ENCODE results near the gene OR4C11.

OR4C11 gene

DNA sequence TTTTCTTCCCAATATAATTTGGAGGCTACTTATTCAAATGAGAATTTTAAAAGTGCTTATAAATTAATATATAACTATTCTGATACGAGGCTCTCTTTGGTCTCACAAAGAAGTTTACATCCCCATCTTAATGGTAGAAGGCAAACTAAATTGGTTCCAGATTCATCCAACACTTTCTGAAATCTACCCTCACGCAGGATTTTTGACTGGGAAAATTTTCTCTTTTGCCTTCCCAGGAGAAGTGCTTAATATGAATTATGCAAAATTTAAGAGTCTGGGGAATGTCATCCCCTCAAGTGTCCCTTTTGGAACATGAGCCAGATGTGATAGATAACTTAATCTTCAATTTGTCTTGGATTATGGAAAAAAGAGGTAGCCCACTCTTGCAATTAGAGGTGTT is at the start of gene OR4C11:
OR4C11 (minus strand) TSS at position 101 of the 400 bp plus-strand sequence. CDS start 3,272 bp downstream, outside the sequence.
- no peak for FAIRE-seq

DNA sequence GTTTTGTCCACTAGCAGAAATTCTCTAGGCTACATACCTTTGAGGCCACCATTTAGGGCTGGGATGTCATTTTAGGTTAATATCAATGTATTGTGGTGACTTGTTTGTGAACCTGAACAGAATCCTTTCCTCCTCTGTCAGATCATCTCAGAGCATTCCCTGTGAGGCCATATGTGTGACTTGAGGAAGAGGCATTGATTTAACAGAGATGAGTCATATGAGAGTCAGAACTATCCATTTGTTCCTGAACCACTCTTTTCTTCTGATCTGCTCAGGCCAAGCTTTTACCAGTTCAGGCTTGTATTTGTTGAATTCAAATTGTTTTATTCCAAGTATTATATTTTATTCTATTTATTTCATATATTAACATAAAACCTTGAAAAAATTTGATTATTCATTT is 47.7 kb upstream of the OR4C11 start:
- FAIRE-seq: no peak

DNA sequence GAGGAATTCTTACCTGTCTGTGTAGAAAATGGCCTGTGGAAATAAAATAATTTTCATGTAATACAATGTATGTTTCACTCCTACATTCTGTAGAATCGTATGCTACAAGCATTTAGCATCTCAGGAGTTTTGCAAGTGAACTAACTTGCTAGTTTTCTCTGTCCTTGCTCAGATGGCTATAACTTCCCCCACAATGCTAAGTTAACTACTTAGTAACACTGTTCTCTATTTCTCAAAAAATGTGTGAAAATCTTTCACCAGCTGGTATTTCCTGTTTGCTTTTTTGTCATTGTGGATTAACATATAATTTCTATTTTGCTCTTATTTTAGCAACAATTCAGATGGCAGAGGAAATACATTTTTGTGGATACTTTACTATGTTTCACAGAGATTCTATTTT is 45.1 kb upstream of the OR4C11 start:
- no peak for FAIRE-seq

DNA sequence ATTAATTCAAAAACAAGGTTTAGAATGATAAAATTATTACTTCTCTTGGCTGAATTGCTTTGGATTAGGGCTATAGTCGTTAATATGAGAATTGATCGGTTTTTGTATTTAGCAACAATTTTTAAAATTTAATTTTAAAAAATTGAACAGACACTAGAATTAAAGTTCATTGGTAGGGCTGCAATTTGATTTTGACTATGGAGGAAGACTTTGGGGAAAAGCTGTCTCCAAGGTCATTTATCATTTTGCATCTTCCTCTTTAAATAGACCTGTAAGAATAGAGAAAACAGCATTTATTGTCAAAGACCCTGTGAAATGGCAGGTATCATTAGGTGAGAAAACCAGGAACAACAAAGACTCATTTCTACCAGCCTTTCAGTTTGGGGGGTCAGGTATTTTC is 40.6 kb upstream of the OR4C11 start, which contains the start of gene OR4S2:
OR4S2 (plus strand) TSS at position 301 of the 400 bp plus-strand sequence. CDS start 2,577 bp downstream, outside the sequence.
- no peak for FAIRE-seq

- FAIRE-seq: no peak
Observed at GRCh38 chr11:55634813-55635212, 27.4 kb upstream of the OR4C11 start, which contains the start of gene OR4P4. TSS of gene OR4P4 (plus strand) at chr11:55635113.

- no peak for FAIRE-seq
Observed at GRCh38 chr11:55624531-55624930, 17.1 kb upstream of the OR4C11 start.

GRCh38 chr11:55572548-55572947 is 34.9 kb downstream of the OR4C11 start:
- no peak for FAIRE-seq

DNA sequence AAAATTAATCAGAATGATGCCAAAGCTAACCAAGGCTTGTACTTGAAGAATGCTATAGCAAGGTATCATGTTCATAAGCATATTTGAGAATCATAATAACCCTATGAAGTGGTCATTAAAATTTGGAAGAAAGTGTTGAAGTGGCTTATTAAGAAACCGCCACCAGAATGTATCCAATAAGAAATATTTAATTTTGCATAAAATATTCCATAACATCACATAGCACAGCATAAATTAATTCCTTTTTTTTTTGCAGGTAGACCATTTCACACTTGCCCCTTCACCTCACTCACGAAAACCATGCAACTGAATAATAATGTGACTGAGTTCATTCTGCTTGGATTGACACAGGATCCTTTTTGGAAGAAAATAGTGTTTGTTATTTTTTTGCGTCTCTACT is 35.6 kb downstream of the OR4C11 start, which contains the start of gene OR4C16:
OR4C16 (plus strand) TSS at position 301 of the 400 bp plus-strand sequence; CDS start at position 301, 0 bp downstream.
- no peak for FAIRE-seq

- no peak for FAIRE-seq
Observed at GRCh38 chr11:55554169-55554568, 53.3 kb downstream of the OR4C11 start, which contains the start of gene OR4C15. TSS of gene OR4C15 (plus strand) at chr11:55554469. CDS start at chr11:55554469, 0 bp downstream.

Measured in islet of Langerhans (tissue), 1 donor.